Heart left ventricle (tissue), 13 donors: ENCODE measurements around the gene GLS2.

Experiments
- POLR2A ChIP-seq, 2 donors: fragments of 450-650 bp; IDR thresholded peaks; one replicate each; pipeline ENCODE4 v1.6.1; 2017; ENCODE audit warnings: antibody characterized with exemption in 2 of 2, mild to moderate bottlenecking in 2 of 2, moderate library complexity in 2 of 2
- TF ChIP-seq, protein P1 (sequence below), 12 donors: fragments of 200-600 bp; sonication (generic) in 4 of 12; IDR thresholded peaks; one replicate each; pipeline versions ENCODE4 v1.5.0 to v1.8.0; 2018 to 2022; ENCODE audit warnings: antibody characterized with exemption in 12 of 12, mild to moderate bottlenecking in 5 of 12
- donor health status: ischemic (EF 13 %, LVEDD 7.1; RV severe dilation, severe dysfunction).
- donor health status: DM: no; HTN: yes; CAD: no.
- donor health status: DM: no; HTN: no; CAD: no.
- donor health status: ischemic (EF 25% LVEDD 6.9; RV normal size, moderate dysfunction).
- donor health status: ischemic (EF 25% LVEDD 5.7; RV mildly dilated, moderate dysfunction).
- donor health status: ischemic (EF 35%, LVEDD 5.7; RV mildly dilated, moderate dysfunction).
- donor health status: nonischemic (EF 11% LVEDD 7.7; RV severe dilation, severe dysfunction).
- donor health status: DM: yes; HTN: yes; CAD: no.
- donor health status: PGD.
- donor health status: ischemic (EF 29% LVEDD 5.4; RV normal size, mild dysfunction).
- donor health status: nonischemic (EF 23%, LVEDD 6.1; RV moderate dilation, normal function).

DNA sequence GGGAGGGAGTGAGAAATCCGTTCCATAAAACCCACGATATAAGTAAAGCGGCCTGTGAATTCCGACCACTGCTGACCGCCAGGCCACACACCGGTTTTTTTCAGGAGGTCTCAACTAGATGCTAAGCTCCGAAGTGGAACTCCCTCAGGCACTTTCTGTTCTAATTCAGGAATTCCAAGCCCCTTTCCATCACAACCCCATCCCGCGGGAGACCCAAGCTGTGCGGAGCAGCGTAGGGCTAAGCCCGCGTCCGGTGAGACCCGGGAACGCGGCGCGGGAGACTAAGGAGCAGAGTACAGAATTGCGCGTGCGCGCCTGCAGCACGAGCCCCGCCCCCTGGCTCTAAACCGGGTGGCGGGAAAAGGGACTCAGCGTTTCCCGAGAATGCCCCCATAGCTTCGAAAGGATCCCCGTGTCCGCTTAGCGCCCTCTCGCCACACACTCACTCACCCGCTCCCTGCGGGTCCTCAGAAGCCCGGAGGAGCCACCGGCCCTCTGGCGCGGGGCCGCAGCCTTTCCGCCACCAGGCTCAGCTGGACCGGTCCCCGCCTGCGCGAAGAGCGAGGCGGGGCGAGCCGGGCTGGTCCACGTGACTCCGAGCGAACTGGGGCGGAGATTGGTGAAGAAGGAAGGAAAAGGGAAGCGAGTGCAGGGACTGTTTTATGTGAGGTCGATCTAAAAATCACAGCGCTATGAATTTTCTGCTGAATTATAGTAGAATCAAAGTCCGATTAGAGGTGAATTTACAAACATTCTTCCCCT lies 38.9 kb downstream of the GLS2 start, which contains the start of gene TIMELESS:
- TF ChIP-seq, protein P1, sequence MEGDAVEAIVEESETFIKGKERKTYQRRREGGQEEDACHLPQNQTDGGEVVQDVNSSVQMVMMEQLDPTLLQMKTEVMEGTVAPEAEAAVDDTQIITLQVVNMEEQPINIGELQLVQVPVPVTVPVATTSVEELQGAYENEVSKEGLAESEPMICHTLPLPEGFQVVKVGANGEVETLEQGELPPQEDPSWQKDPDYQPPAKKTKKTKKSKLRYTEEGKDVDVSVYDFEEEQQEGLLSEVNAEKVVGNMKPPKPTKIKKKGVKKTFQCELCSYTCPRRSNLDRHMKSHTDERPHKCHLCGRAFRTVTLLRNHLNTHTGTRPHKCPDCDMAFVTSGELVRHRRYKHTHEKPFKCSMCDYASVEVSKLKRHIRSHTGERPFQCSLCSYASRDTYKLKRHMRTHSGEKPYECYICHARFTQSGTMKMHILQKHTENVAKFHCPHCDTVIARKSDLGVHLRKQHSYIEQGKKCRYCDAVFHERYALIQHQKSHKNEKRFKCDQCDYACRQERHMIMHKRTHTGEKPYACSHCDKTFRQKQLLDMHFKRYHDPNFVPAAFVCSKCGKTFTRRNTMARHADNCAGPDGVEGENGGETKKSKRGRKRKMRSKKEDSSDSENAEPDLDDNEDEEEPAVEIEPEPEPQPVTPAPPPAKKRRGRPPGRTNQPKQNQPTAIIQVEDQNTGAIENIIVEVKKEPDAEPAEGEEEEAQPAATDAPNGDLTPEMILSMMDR (IDR thresholded peaks at IDR 0.05) = peak in 4 of 12 donors; percentile 6 to 16 (median 14)
- TF ChIP-seq POLR2A (IDR thresholded peaks at IDR 0.05) = peak in 1 of 2 donors; percentile 50
